H9 (cell line): ENCODE data around the gene SRPK1. TPM values are rescaled to one million over a fixed set of nuclear protein-coding genes. Genes with fewer than 3 reads are reported as not detected.
"Not testable (repeated sequence)": the region's sequence is repeated elsewhere in the genome, so short reads cannot be mapped to it uniquely, and the experiment has no call there.

Experiments used
- DNase-seq: peaks from one replicate; pipeline ENCODE4 v3.0.0-alpha.2; 2017
- H2AFZ ChIP-seq: one replicate; pipeline ENCODE4 v1.6.1; 2013; ENCODE audit warnings: mild to moderate bottlenecking, low read length, control low read depth, moderate library complexity
- H2AK5ac ChIP-seq: 2 replicates; pipeline ENCODE4 v1.6.1; 2013; ENCODE audit warnings: low read length, control low read depth, mixed read lengths; ENCODE audit not compliant: insufficient read length
- H2BK120ac ChIP-seq: one replicate; pipeline ENCODE4 v1.6.1; 2013; ENCODE audit warnings: low read depth, mild to moderate bottlenecking, low read length, control low read depth, inconsistent platforms; ENCODE audit not compliant: poor library complexity, severe bottlenecking
- H2BK12ac ChIP-seq: 2 replicates; pipeline ENCODE4 v1.6.1; 2013; ENCODE audit warnings: low read length, control low read depth, mixed read lengths, low read depth; ENCODE audit not compliant: insufficient read length
- H2BK15ac ChIP-seq: 2 replicates; pipeline ENCODE4 v1.6.1; 2013; ENCODE audit warnings: low read depth, low read length, control low read depth
- H2BK20ac ChIP-seq: one replicate; pipeline ENCODE4 v1.6.1; 2013; ENCODE audit warnings: low read depth, mild to moderate bottlenecking, low read length, control low read depth, inconsistent platforms; ENCODE audit not compliant: poor library complexity, severe bottlenecking
- H2BK5ac ChIP-seq: 2 replicates; pipeline ENCODE4 v1.6.1; 2013; ENCODE audit warnings: low read length, control low read depth, mixed read lengths; ENCODE audit not compliant: insufficient read length
- H3K14ac ChIP-seq: 2 replicates; pipeline ENCODE4 v1.6.1; 2013; ENCODE audit warnings: low read length, control low read depth; ENCODE audit not compliant: insufficient read depth
- H3K18ac ChIP-seq: 2 replicates; pipeline ENCODE4 v1.6.1; 2013; ENCODE audit warnings: low read depth, mild to moderate bottlenecking, mixed read lengths, low read length, control low read depth; ENCODE audit not compliant: insufficient read length
- H3K23ac ChIP-seq: 2 replicates; pipeline ENCODE4 v1.6.1; 2013; ENCODE audit warnings: low read length, control low read depth, mixed read lengths, low read depth; ENCODE audit not compliant: insufficient read length
- H3K23me2 ChIP-seq: 2 replicates; pipeline ENCODE4 v1.6.1; 2013; ENCODE audit warnings: low read depth, mild to moderate bottlenecking, mixed read lengths, low read length, control low read depth; ENCODE audit not compliant: insufficient read length, poor library complexity, severe bottlenecking
- H3K27ac ChIP-seq: 2 replicates; pipeline ENCODE4 v1.5.1; 2013; ENCODE audit warnings: low read length, control low read depth, mixed read lengths, low read depth; ENCODE audit not compliant: insufficient read length
- H3K27me3 ChIP-seq: 2 replicates; pipeline ENCODE4 v1.6.1; 2013; ENCODE audit warnings: low read length, control low read depth, inconsistent platforms; ENCODE audit not compliant: insufficient read depth
- H3K4ac ChIP-seq: 2 replicates; pipeline ENCODE4 v1.6.1; 2013; ENCODE audit warnings: low read depth, mild to moderate bottlenecking, control low read depth, inconsistent platforms, low read length, moderate library complexity
- H3K4me1 ChIP-seq: 2 replicates; pipeline ENCODE4 v1.6.1; 2013; ENCODE audit warnings: low read length, control low read depth, inconsistent platforms; ENCODE audit not compliant: insufficient read depth
- H3K4me2 ChIP-seq: 2 replicates; pipeline ENCODE4 v1.6.1; 2013; ENCODE audit warnings: low read length, control low read depth, mixed read lengths; ENCODE audit not compliant: insufficient read length, insufficient read depth
- H3K56ac ChIP-seq: 2 replicates; pipeline ENCODE4 v1.6.1; 2013; ENCODE audit warnings: low read depth, mild to moderate bottlenecking, mixed read lengths, low read length, control low read depth; ENCODE audit not compliant: insufficient read length
- H3K79me1 ChIP-seq: 2 replicates; pipeline ENCODE4 v1.6.1; 2013; ENCODE audit warnings: low read depth, mild to moderate bottlenecking, moderate library complexity, low read length, control low read depth, inconsistent platforms; ENCODE audit not compliant: insufficient read depth, poor library complexity, severe bottlenecking
- H3K79me2 ChIP-seq: 2 replicates; pipeline ENCODE4 v1.6.1; 2013; ENCODE audit warnings: low read length, control low read depth, inconsistent platforms; ENCODE audit not compliant: insufficient read depth
- H3K9ac ChIP-seq: 2 replicates; pipeline ENCODE4 v1.6.1; 2013; ENCODE audit warnings: low read length, control low read depth, mixed read lengths; ENCODE audit not compliant: insufficient read length; ENCODE audit errors: extremely low read depth
- H3K9me3 ChIP-seq: one replicate; pipeline ENCODE4 v1.6.1; 2013; ENCODE audit warnings: low read depth, low read length, inconsistent platforms; ENCODE audit not compliant: control insufficient read depth
- H3T11ph ChIP-seq: one replicate; pipeline ENCODE4 v1.6.1; 2013; ENCODE audit warnings: mild to moderate bottlenecking, low read length, control low read depth, inconsistent platforms
- H4K20me1 ChIP-seq: one replicate; pipeline ENCODE4 v1.6.1; 2013; ENCODE audit not compliant: control insufficient read depth, insufficient read length, insufficient read depth
- H4K5ac ChIP-seq: 2 replicates; pipeline ENCODE4 v1.6.1; 2013; ENCODE audit warnings: low read depth, mild to moderate bottlenecking, mixed read lengths, low read length, control low read depth; ENCODE audit not compliant: insufficient read length
- H4K8ac ChIP-seq: replicated peaks from 2 replicates; pipeline ENCODE4 v1.6.1; 2013; ENCODE audit warnings: low read length, control low read depth, mixed read lengths, low read depth; ENCODE audit not compliant: insufficient read length
- H4K91ac ChIP-seq: 2 replicates; pipeline ENCODE4 v1.6.1; 2013; ENCODE audit warnings: low read depth, mild to moderate bottlenecking, moderate library complexity, mixed read lengths, low read length, control low read depth; ENCODE audit not compliant: insufficient read length
- H3K27ac Mint-ChIP-seq, 3 experiments: 2 replicates in 2 of 3; 3 replicates in 1 of 3; pipeline ENCODE4 v1.8.0; 2020 to 2021; ENCODE audit warnings: mixed read lengths in 3 of 3, mild to moderate bottlenecking in 1 of 3, moderate library complexity in 1 of 3
- H3K27me3 Mint-ChIP-seq: 2 replicates; pipeline ENCODE4 v1.8.0; 2021; ENCODE audit warnings: low read depth, mild to moderate bottlenecking, moderate library complexity, mixed read lengths
- H3K36me3 Mint-ChIP-seq, 3 experiments: 2 replicates in 2 of 3; 3 replicates in 1 of 3; pipeline ENCODE4 v1.8.0; 2020 to 2021; ENCODE audit warnings: low read depth in 3 of 3, mixed read lengths in 3 of 3; ENCODE audit not compliant: insufficient read depth in 1 of 3
- H3K4me1 Mint-ChIP-seq, 2 experiments: 2 replicates each; pipeline ENCODE4 v1.8.0; 2020; ENCODE audit warnings: mixed read lengths in 2 of 2
- H3K4me3 Mint-ChIP-seq, 2 experiments: 2 replicates in 1 of 2; 3 replicates in 1 of 2; pipeline ENCODE4 v1.8.0; 2020 to 2021; ENCODE audit warnings: mild to moderate bottlenecking in 2 of 2, mixed read lengths in 2 of 2, moderate library complexity in 1 of 2
- H3K9me3 Mint-ChIP-seq, 2 experiments: 2 replicates in 1 of 2; 3 replicates in 1 of 2; pipeline ENCODE4 v1.8.0; 2020; ENCODE audit warnings: mild to moderate bottlenecking in 2 of 2, mixed read lengths in 2 of 2, moderate library complexity in 1 of 2
- WGBS: extraction: QIAGEN DNeasy Blood & Tissue Kit; methylation state at CpG from one replicate; pipeline ENCODE4 v1.1.7; 2013; ENCODE audit warnings: missing lambda C conversion rate, low lambda C conversion rate, mixed read lengths; ENCODE audit not compliant: insufficient read length; ENCODE audit errors: extremely low coverage; 5-methylcytosine and 5-hydroxymethylcytosine counted together
- total RNA-seq: library from RNA; stranded (reverse); gene quantifications from 2 replicates; pipeline ENCODE4 v1.2.1, GENCODE V29; 2021

SRPK1 gene
- total RNA-seq, 1 experiment from 2014 or later: 93.2 TPM

DNA sequence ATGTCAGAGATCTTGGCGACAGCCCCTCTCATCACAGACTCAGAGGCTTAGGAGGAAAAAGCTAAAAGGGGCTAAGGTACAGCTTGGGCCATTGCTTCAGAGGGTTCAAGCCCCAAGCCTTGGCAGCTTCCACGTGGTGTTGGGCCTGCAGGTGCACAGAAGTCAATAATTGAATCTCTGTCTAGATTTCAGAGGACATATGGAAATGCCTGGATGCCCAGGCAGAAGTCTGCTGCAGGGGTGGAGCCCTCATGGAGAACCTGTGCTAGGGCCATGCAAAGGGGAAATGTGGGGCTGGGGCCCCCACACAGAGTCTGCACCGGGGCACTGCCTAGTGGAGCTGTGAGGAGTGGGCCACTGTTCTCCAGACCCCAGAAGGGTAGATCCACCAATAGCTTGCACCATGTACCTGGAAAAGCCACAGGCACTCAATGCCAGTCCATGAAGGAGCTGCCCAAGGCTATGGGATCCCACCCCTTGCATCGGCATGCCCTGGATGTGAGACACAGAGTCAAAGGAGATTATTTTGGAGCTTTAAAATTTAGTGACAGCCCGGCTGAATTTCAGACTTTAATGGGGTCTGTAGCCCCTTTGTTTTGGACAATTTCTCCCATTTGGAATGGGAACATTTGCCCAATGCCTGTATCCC is 12.0 kb downstream of the SRPK1 start:
- not testable (repeated sequence) for H3K4me1 ChIP-seq, H3K27me3 ChIP-seq, H3K9ac ChIP-seq, H2BK120ac ChIP-seq, H3K4me2 ChIP-seq, H3K14ac ChIP-seq, H3K27ac ChIP-seq, H2AFZ ChIP-seq, H3K27ac Mint-ChIP-seq, H4K91ac ChIP-seq, H4K20me1 ChIP-seq, H4K5ac ChIP-seq, H3K4me1 Mint-ChIP-seq, DNase-seq, H3K56ac ChIP-seq, H2AK5ac ChIP-seq, H4K8ac ChIP-seq, H3K23me2 ChIP-seq, H3K4ac ChIP-seq, H2BK5ac ChIP-seq, H3K4me3 Mint-ChIP-seq, H3T11ph ChIP-seq, H2BK15ac ChIP-seq, H2BK20ac ChIP-seq, H3K27me3 Mint-ChIP-seq, H2BK12ac ChIP-seq, H3K18ac ChIP-seq, H3K23ac ChIP-seq
- H3K79me2 ChIP-seq: peaks cover 22% of the 10 kb centered on the region; the same call in 1 of the 2 replicates
- Mint-ChIP-seq H3K9me3 (peaks cover 40 to 42% of the 10 kb centered on the region in 2 experiments), H3K36me3 (peaks cover 68 to 73% (median 70%) of the 10 kb centered on the region in 3 experiments)
- H3K9me3 ChIP-seq: peaks cover 32% of the 10 kb centered on the region
- WGBS: no CpG with 5 or more reads among the region's 5 CpGs
- peaks cover 24% of the 10 kb centered on the region for H3K79me1 ChIP-seq
